Activated T-cell treated with anti-CD3 and anti-CD28 coated beads, Interleukin-2, amount 50 U/mL, for 72 hours (primary cell): Measurements from ENCODE around the gene KRTAP9-3. TPM values are rescaled to one million over a fixed set of nuclear protein-coding genes. Genes with fewer than 3 reads are reported as not detected.
A peak's percentile ranks its signal among the peaks of the same experiment; 100 is the strongest.
"Not testable (repeated sequence)": the region's sequence is repeated elsewhere in the genome, so short reads cannot be mapped to it uniquely, and the experiment has no call there.

Experiments used
- ATAC-seq, 2 donors: fragments of 150-1000 bp; cut with Tn5 transposase; replicated peaks in 1 of 2; 2 replicates each; pipeline ENCODE4 v1.10.0; 2021; ENCODE audit warnings: moderate library complexity in 2 of 2, mild to moderate bottlenecking in 1 of 2
- DNase-seq, 2 donors: peaks; one replicate each; pipeline ENCODE4 v3.0.0; 2021 to 2022; ENCODE audit warnings: mixed read lengths in 1 of 2
- H3K27ac Mint-ChIP-seq: one replicate; pipeline ENCODE4 v1.8.0; 2022; ENCODE audit warnings: mild to moderate bottlenecking, moderate library complexity, mixed read lengths
- H3K27me3 Mint-ChIP-seq: one replicate; pipeline ENCODE4 v1.8.0; 2022; ENCODE audit warnings: low read depth, mixed read lengths
- H3K36me3 Mint-ChIP-seq, 2 donors: one replicate each; pipeline ENCODE4 v1.8.0; 2022; ENCODE audit warnings: mixed read lengths in 2 of 2, mild to moderate bottlenecking in 1 of 2; ENCODE audit not compliant: insufficient read depth in 2 of 2
- H3K4me1 Mint-ChIP-seq: one replicate; pipeline ENCODE4 v1.8.0; 2022; ENCODE audit warnings: low read depth, mixed read lengths
- H3K4me3 Mint-ChIP-seq, 2 donors: one replicate each; pipeline ENCODE4 v1.8.0; 2022; ENCODE audit warnings: mild to moderate bottlenecking in 2 of 2, mixed read lengths in 2 of 2, moderate library complexity in 2 of 2
- H3K9me3 Mint-ChIP-seq, 2 donors: one replicate each; pipeline ENCODE4 v1.8.0; 2022; ENCODE audit warnings: mixed read lengths in 2 of 2
- total RNA-seq, 2 donors: library from RNA; stranded (reverse); gene quantifications; one replicate each; pipeline ENCODE4 v1.2.3, GENCODE V29; 2022

The KRTAP9-3 gene
- total RNA-seq = not detected

DNA sequence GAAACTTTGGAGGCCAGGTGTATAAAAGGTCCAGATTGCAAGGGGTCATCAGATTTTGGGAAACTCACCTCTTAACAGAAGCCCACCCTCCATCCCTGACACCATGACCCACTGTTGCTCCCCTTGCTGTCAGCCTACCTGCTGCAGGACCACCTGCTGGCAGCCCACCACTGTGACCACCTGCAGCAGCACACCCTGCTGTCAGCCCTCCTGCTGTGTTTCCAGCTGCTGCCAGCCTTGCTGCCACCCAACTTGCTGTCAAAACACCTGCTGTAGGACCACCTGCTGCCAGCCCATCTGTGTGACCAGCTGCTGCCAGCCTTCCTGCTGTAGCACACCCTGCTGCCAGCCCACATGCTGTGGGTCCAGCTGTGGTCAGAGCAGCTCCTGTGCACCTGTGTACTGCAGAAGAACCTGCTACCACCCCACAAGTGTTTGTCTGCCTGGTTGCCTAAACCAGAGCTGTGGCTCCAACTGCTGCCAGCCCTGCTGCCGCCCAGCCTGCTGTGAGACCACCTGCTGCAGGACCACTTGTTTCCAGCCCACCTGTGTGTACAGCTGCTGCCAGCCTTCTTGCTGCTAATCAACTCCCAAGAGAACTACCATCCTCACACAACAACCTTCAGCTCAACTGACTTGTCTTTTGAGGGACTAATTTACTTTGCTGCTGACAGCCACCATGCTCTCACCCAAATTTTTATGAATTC, at the start of gene KRTAP9-3:
KRTAP9-3 (plus strand) TSS at position 51 of the 707 bp plus-strand sequence; CDS start at position 104, 53 bp downstream.
- not testable (repeated sequence) for H3K36me3 Mint-ChIP-seq, H3K27ac Mint-ChIP-seq, DNase-seq, H3K9me3 Mint-ChIP-seq, H3K4me1 Mint-ChIP-seq, H3K4me3 Mint-ChIP-seq, ATAC-seq
- peaks cover 25% of the 10 kb centered on the region for H3K27me3 Mint-ChIP-seq

DNA sequence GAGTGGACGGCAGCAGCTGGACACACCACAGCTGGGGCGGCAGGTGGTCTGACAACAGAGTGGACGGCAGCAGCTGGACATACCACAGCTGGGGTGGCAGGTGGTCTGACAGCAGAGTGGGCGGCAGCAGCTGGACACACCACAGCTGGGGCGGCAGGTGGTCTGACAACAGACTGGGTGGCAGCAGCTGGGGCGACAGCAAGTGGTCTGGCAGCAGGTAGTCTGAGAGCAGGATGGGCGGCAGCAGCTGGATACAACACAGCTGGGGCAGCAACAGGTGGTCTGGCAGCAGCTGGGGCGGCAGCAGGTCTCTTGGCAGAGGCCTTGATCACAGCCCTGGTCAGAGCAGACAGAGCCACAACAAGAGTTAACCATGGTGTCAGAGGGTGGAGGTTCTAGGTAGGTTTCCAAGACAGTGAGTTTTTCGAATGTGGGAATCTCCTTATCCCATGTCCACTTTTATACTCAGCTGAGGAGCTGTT, 47.7 kb upstream of the KRTAP9-3 start, which contains the start of gene KRTAP4-1:
KRTAP4-1 (minus strand) TSS at position 432 of the 482 bp plus-strand sequence; CDS start at position 375, 57 bp downstream.
- Mint-ChIP-seq H3K4me3 (no peak within 1 kb of the TSS), H3K4me1 (no peaks in the 10 kb centered on the region), H3K9me3 (no peaks in the 10 kb centered on the region), H3K36me3 (no peaks in the 10 kb centered on the region), H3K27me3 (no peaks in the 10 kb centered on the region), H3K27ac (no peak within 1 kb of the TSS)
- DNase-seq (no peak), ATAC-seq (no peak)

- H3K9me3 Mint-ChIP-seq = no peaks in the 10 kb centered on the region
- H3K27ac Mint-ChIP-seq = no peak overlapping the region
- H3K27me3 Mint-ChIP-seq = no peaks in the 10 kb centered on the region
- ATAC-seq (no peak), DNase-seq (no peak)
- no peaks in the 10 kb centered on the region for H3K36me3 Mint-ChIP-seq
- H3K4me1 Mint-ChIP-seq = no peaks in the 10 kb centered on the region
- no peak overlapping the region for H3K4me3 Mint-ChIP-seq
These were observed 47.2 kb upstream of the KRTAP9-3 start for GRCh38 chr17:41185001-41185400.

- DNase-seq (no peak), ATAC-seq (no peak)
- Mint-ChIP-seq H3K4me3 (no peak overlapping the region), H3K36me3 (no peaks in the 10 kb centered on the region), H3K4me1 (no peaks in the 10 kb centered on the region), H3K9me3 (no peaks in the 10 kb centered on the region), H3K27ac (no peak overlapping the region), H3K27me3 (no peaks in the 10 kb centered on the region)
These were observed 45.4 kb upstream of the KRTAP9-3 start for GRCh38 chr17:41186872-41187271.

DNA sequence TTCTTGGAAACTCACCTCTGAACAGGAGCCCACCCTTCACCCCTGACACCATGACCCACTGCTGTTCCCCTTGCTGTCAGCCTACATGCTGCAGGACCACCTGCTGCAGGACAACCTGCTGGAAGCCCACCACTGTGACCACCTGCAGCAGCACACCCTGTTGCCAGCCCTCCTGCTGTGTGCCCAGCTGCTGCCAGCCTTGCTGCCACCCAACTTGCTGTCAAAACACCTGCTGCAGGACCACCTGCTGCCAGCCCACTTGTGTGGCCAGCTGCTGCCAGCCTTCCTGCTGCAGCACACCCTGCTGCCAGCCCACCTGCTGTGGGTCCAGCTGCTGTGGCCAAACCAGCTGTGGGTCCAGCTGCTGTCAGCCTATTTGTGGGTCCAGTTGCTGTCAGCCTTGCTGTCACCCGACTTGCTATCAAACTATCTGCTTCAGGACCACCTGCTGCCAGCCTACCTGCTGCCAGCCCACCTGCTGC, 42.4 kb upstream of the KRTAP9-3 start, which contains the start of gene KRTAP9-1:
KRTAP9-1 (plus strand) TSS at position 51 of the 482 bp plus-strand sequence; CDS start at position 51, 0 bp downstream.
- not testable (repeated sequence) for H3K4me1 Mint-ChIP-seq, H3K4me3 Mint-ChIP-seq, H3K27ac Mint-ChIP-seq, H3K27me3 Mint-ChIP-seq, ATAC-seq, H3K9me3 Mint-ChIP-seq, H3K36me3 Mint-ChIP-seq, DNase-seq

- no peak for ATAC-seq
- Mint-ChIP-seq H3K27ac (no peak overlapping the region), H3K4me3 (no peak overlapping the region), H3K9me3 (peaks cover 3% of the 10 kb centered on the region in 2 donors), H3K36me3 (peaks cover 0 to 2% of the 10 kb centered on the region in 2 donors), H3K27me3 (no peaks in the 10 kb centered on the region), H3K4me1 (no peaks in the 10 kb centered on the region)
- DNase-seq = no peak
These were observed 41.9 kb upstream of the KRTAP9-3 start for GRCh38 chr17:41190328-41190727.

- H3K36me3 Mint-ChIP-seq = peaks cover 0 to 2% of the 10 kb centered on the region in 2 donors
- DNase-seq (no peak), ATAC-seq (no peak)
- H3K27me3 Mint-ChIP-seq = no peaks in the 10 kb centered on the region
- H3K9me3 Mint-ChIP-seq = peaks cover 3 to 7% of the 10 kb centered on the region in 2 donors
- no peaks in the 10 kb centered on the region for H3K4me1 Mint-ChIP-seq
- no peak overlapping the region for H3K27ac Mint-ChIP-seq
- no peak overlapping the region for H3K4me3 Mint-ChIP-seq
These were observed 36.2 kb upstream of the KRTAP9-3 start for GRCh38 chr17:41196068-41196467.

GRCh38 chr17:41199421-41200078, 32.7 kb upstream of the KRTAP9-3 start:
- Mint-ChIP-seq H3K27me3 (no peaks in the 10 kb centered on the region), H3K36me3 (no peaks in the 10 kb centered on the region), H3K9me3 (peaks cover 0 to 3% of the 10 kb centered on the region in 2 donors), H3K27ac (no peak overlapping the region), H3K4me1 (no peaks in the 10 kb centered on the region), H3K4me3 (no peak overlapping the region)
- no peak for ATAC-seq
- no peak for DNase-seq

- peak; percentile 55 to 81 for ATAC-seq
- Mint-ChIP-seq H3K9me3 (peaks cover 0 to 1% of the 10 kb centered on the region in 2 donors), H3K27ac (no peak overlapping the region), H3K36me3 (no peaks in the 10 kb centered on the region), H3K4me3 (no peak overlapping the region), H3K27me3 (peaks cover 7% of the 10 kb centered on the region), H3K4me1 (peaks cover 7% of the 10 kb centered on the region)
- no peak for DNase-seq
These were observed 20.3 kb upstream of the KRTAP9-3 start for GRCh38 chr17:41211845-41212466.

- Mint-ChIP-seq H3K4me1 (peaks cover 7% of the 10 kb centered on the region), H3K27ac (no peak overlapping the region), H3K27me3 (peaks cover 7% of the 10 kb centered on the region), H3K4me3 (no peak overlapping the region), H3K36me3 (no peaks in the 10 kb centered on the region), H3K9me3 (peaks cover 0 to 1% of the 10 kb centered on the region in 2 donors)
- ATAC-seq = no peak
- DNase-seq = no peak
These were observed 19.6 kb upstream of the KRTAP9-3 start for GRCh38 chr17:41212524-41213169.

GRCh38 chr17:41215681-41216080, 16.6 kb upstream of the KRTAP9-3 start:
- H3K4me1 Mint-ChIP-seq = peaks cover 7% of the 10 kb centered on the region
- H3K4me3 Mint-ChIP-seq = no peak overlapping the region
- ATAC-seq (no peak), DNase-seq (no peak)
- no peak overlapping the region for H3K27ac Mint-ChIP-seq
- no peaks in the 10 kb centered on the region for H3K27me3 Mint-ChIP-seq
- H3K9me3 Mint-ChIP-seq = peaks cover 2 to 3% of the 10 kb centered on the region in 2 donors
- H3K36me3 Mint-ChIP-seq = no peaks in the 10 kb centered on the region

DNA sequence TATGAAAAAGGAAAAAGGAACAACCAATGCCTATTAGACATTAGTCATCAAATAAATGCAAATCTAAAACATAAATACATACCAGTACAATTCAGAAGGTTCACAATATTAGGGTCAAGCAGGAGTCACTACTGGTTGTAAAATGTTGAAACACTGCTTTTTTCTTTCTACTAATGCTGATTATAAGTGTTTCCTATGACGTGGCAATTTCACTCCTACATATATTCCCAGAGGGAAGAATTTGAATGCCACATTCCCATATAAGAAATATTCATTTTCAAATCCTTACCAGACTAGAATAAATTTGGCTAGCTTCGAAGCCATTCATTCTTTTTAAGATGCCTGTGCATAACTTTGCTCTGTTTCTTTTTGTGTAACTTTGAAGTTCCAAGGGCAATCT, 8.4 kb upstream of the KRTAP9-3 start:
- Mint-ChIP-seq H3K27ac (no peak overlapping the region), H3K27me3 (peaks cover 4% of the 10 kb centered on the region), H3K4me3 (no peak overlapping the region), H3K36me3 (no peaks in the 10 kb centered on the region), H3K9me3 (peaks cover 2 to 3% of the 10 kb centered on the region in 2 donors), H3K4me1 (no peaks in the 10 kb centered on the region)
- ATAC-seq = no peak
- DNase-seq = no peak
